ENCODE data around the gene CAPRIN2. TPM values are rescaled to one million over a fixed set of nuclear protein-coding genes. Genes with fewer than 3 reads are reported as not detected.

Gene CAPRIN2
- total RNA-seq, 1 experiment from 2014 or later = 29.5 TPM

DNA sequence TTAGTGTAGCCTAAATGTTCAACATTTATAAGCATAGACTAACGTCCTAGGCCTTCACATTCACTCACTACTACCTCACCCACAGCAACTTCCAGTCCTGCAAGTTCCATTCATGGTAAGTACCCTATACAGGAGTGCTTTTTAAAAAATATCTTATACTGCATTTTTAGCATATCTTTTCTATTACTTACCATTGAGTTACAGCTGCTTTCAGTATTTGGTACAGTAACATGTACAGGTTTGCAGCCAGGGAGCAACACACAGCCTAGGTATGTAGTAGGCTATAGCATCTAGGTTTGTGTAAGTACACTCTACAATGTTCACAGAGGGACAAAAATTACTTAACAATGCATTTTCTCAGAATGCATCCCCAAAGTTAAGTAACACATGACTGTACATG lies 76.5 kb downstream of the CAPRIN2 start:
- TF ChIP-seq EZH2 (IDR thresholded peaks at IDR 0.05; ENCODE audit: low read depth) = no peak
- TF ChIP-seq, protein P1, sequence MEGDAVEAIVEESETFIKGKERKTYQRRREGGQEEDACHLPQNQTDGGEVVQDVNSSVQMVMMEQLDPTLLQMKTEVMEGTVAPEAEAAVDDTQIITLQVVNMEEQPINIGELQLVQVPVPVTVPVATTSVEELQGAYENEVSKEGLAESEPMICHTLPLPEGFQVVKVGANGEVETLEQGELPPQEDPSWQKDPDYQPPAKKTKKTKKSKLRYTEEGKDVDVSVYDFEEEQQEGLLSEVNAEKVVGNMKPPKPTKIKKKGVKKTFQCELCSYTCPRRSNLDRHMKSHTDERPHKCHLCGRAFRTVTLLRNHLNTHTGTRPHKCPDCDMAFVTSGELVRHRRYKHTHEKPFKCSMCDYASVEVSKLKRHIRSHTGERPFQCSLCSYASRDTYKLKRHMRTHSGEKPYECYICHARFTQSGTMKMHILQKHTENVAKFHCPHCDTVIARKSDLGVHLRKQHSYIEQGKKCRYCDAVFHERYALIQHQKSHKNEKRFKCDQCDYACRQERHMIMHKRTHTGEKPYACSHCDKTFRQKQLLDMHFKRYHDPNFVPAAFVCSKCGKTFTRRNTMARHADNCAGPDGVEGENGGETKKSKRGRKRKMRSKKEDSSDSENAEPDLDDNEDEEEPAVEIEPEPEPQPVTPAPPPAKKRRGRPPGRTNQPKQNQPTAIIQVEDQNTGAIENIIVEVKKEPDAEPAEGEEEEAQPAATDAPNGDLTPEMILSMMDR (conservative IDR thresholded peaks at IDR 0.05) = no peak
- POLR2A ChIA-PET (ENCODE audit: unreplicated experiment) = no interaction called here

GRCh38 chr12:30661210-30661609 lies 93.5 kb downstream of the CAPRIN2 start:
- TF ChIP-seq EZH2 (IDR thresholded peaks at IDR 0.05; ENCODE audit: low read depth) = no peak
- TF ChIP-seq, protein P1 (conservative IDR thresholded peaks at IDR 0.05) = no peak
- no peak overlapping the region for H2AFZ ChIP-seq
- H3K9me3 ChIP-seq (ENCODE audit: insufficient read depth, low read depth) = no peaks in the 10 kb centered on the region
- no peak overlapping the region for H3K4me2 ChIP-seq
- no peaks in the 10 kb centered on the region for H3K27me3 ChIP-seq (ENCODE audit: insufficient read depth, low read depth)
- no peaks in the 10 kb centered on the region for H3K9me2 ChIP-seq (ENCODE audit: insufficient read depth)
- H3K79me2 ChIP-seq (ENCODE audit: low read depth) = no peaks in the 10 kb centered on the region
- POLR2A ChIA-PET (ENCODE audit: unreplicated experiment) = interaction anchor here (0.7 kb wide), 1 partner anchor 34 kb away, joined by 4 read pairs; no protein-coding TSS in a partner anchor
- DNase-seq = no peak
- H3K36me3 ChIP-seq (ENCODE audit: low read depth) = peaks cover 25% of the 10 kb centered on the region; the same call in 1 of the 2 replicates
- H3K4me1 ChIP-seq (replicated peaks; ENCODE audit: insufficient read depth) = no peaks in the 10 kb centered on the region
- CTCF ChIA-PET = no interaction called here
- H3K4me3 ChIP-seq = no peak overlapping the region
- no peaks in the 10 kb centered on the region for H3F3A ChIP-seq (ENCODE audit: insufficient read depth, low read depth)
- intact Hi-C loops (cut with micrococcal nuclease; ENCODE audit: unreplicated experiment) = no loop called here
- no TSS peak for BruUV-seq (replicated peaks)
- no peak overlapping the region for H3K27ac ChIP-seq
- H4K20me1 ChIP-seq (ENCODE audit: insufficient read depth) = no peaks in the 10 kb centered on the region

More for the DNA sequence above, 76.5 kb downstream of the CAPRIN2 start:
- CTCF ChIA-PET = no interaction called here
- no peak for DNase-seq
- Histone ChIP-seq H2AFZ (no peak overlapping the region), H3K79me2 (ENCODE audit: low read depth) (no peaks in the 10 kb centered on the region), H3K9me2 (ENCODE audit: insufficient read depth) (no peaks in the 10 kb centered on the region), H3K4me1 (replicated peaks; ENCODE audit: insufficient read depth) (no peaks in the 10 kb centered on the region), H3F3A (ENCODE audit: insufficient read depth, low read depth) (no peaks in the 10 kb centered on the region), H3K27me3 (ENCODE audit: insufficient read depth, low read depth) (no peaks in the 10 kb centered on the region), H3K4me3 (no peak overlapping the region), H4K20me1 (ENCODE audit: insufficient read depth) (no peaks in the 10 kb centered on the region), H3K9me3 (ENCODE audit: insufficient read depth, low read depth) (no peaks in the 10 kb centered on the region), H3K4me2 (no peak overlapping the region), H3K36me3 (ENCODE audit: low read depth) (peaks cover 34% of the 10 kb centered on the region; the same call in 1 of the 2 replicates), H3K27ac (no peak overlapping the region)
- intact Hi-C loops (cut with micrococcal nuclease; ENCODE audit: unreplicated experiment) = no loop called here
- no TSS peak for BruUV-seq (replicated peaks)

Other genes with a start within 250 kb of the CAPRIN2 start
- gene IPO8, start 59.1 kb downstream of the CAPRIN2 start, total RNA-seq (2021) = 64.5 and 75.0 TPM in 2 replicates
- not detected in 2 replicates for gene TSPAN11, start 171.8 kb upstream of the CAPRIN2 start, total RNA-seq (2021)